B cell (primary cell): ENCODE data around the gene PITPNM3.

ENCODE experiments used
- CTCF ChIP-seq: fragments of 200-600 bp; IDR thresholded peaks from one replicate; pipeline ENCODE4 v1.8.0; 2022; ENCODE audit warnings: antibody characterized with exemption, mild to moderate bottlenecking
- EZH2 ChIP-seq: IDR thresholded peaks from 2 replicates; pipeline ENCODE4 v1.6.1; 2012; ENCODE audit warnings: borderline replicate concordance, low read depth, mild to moderate bottlenecking, moderate library complexity, low read length; ENCODE audit not compliant: insufficient read depth, poor library complexity, severe bottlenecking

GRCh38 chr17:6572972-6573370 is 16.6 kb upstream of the PITPNM3 start:
- TF ChIP-seq CTCF (no peak), EZH2 (no peak)
